A549 (cell line): ENCODE measurements around the gene PPP1R3D. TPM values are rescaled to one million over a fixed set of nuclear protein-coding genes. Genes with fewer than 3 reads are reported as not detected.
A peak's percentile ranks its signal among the peaks of the same experiment; 100 is the strongest.
"Not testable (repeated sequence)": the region's sequence is repeated elsewhere in the genome, so short reads cannot be mapped to it uniquely, and the experiment has no call there.

ENCODE experiments used
- ATAC-seq, 2 experiments: fragments of 200-7000 bp in 1 of 2; fragments of >200 bp in 1 of 2; cut with Nextera tagmentation in 1 of 2; cut with Tn5 transposase in 1 of 2; 3 replicates each; pipeline versions ENCODE4 v1.8.0 to v1.9.1; 2018 to 2020; ENCODE audit warnings: mild to moderate bottlenecking in 1 of 2, moderate library complexity in 1 of 2
- CTCF ChIA-PET: fragments of 300-600 bp; sonication (Branson Sonifier 250); formaldehyde crosslinking; extraction: SDS; loops from one replicate; lab custom pipeline; 2021; ENCODE audit warnings: antibody characterized with exemption, inconsistent platforms; lab: Yijun Ruan, JAX
- POLR2A ChIA-PET: fragments of 350-600 bp; formaldehyde crosslinking; extraction: SDS; loops from one replicate; lab custom pipeline; 2021; ENCODE audit warnings: antibody characterized with exemption, inconsistent platforms; lab: Yijun Ruan, JAX
- DNase-seq, 2 experiments: peaks; one replicate each; pipeline versions ENCODE4 v3.0.0 to v3.0.0-alpha.2; 2011 to 2016; ENCODE audit warnings: low read depth in 1 of 2, low spot score in 1 of 2
- FAIRE-seq: peaks from 2 replicates; lab custom pipeline; 2011; peaks lifted over from hg19 to GRCh38; lab: Jason Lieb, UNC
- H3K27ac ChIP-seq, 2 experiments: fragments of >200 bp; sonication (Bioruptor Twin); formaldehyde crosslinking; 3 replicates each; pipeline ENCODE4 v1.5.1; 2016 to 2017
- H3K4me1 ChIP-seq: fragments of >200 bp; sonication (Bioruptor Twin); formaldehyde crosslinking; 3 replicates; pipeline ENCODE4 v1.6.1; 2016
- H3K4me2 ChIP-seq: fragments of >200 bp; sonication (Bioruptor Twin); formaldehyde crosslinking; 3 replicates; pipeline ENCODE4 v1.6.1; 2016
- H3K4me3 ChIP-seq: fragments of >200 bp; sonication (Bioruptor Twin); formaldehyde crosslinking; 3 replicates; pipeline ENCODE4 v1.5.1; 2016
- H3K9me3 ChIP-seq: fragments of >200 bp; sonication (Bioruptor Twin); formaldehyde crosslinking; 3 replicates; pipeline ENCODE4 v1.6.1; 2016
- CBX8 ChIP-seq: fragments of 200-600 bp; sonication (generic); IDR thresholded peaks from 2 replicates; pipeline ENCODE4 v1.6.1; 2016
- GATA3 ChIP-seq: IDR thresholded peaks from 2 replicates; pipeline ENCODE4 v1.6.1; 2012; ENCODE audit warnings: borderline replicate concordance
- MAFK ChIP-seq: fragments of 450-650 bp; IDR thresholded peaks from 2 replicates; pipeline ENCODE4 v1.6.1; 2014; ENCODE audit not compliant: partially characterized antibody
- ZFP36 ChIP-seq: fragments of 450-650 bp; IDR thresholded peaks from 2 replicates; pipeline ENCODE4 v1.6.1; 2014; ENCODE audit warnings: borderline replicate concordance; ENCODE audit not compliant: partially characterized antibody
- WGBS: methylation state at CpG from one replicate; pipeline ENCODE4 v1.1.6; 2017; ENCODE audit errors: missing lambda C conversion rate; 5-methylcytosine and 5-hydroxymethylcytosine counted together
- polyA plus RNA-seq, 4 experiments: library from polyadenylated mRNA; depleted of rRNA in 3 of 4; stranded (reverse); fragments of >200 nt; fragmentation: RNase III in 1 of 4; extraction: RNeasy Plus Mini Kit Qiagen cat#74134 plus additional on column Dnase treatment in 1 of 4; gene quantifications; 2 replicates in 3 of 4; 3 replicates in 1 of 4; pipeline ENCODE4 v1.2.3, GENCODE V29; 2011 to 2017

Gene PPP1R3D
- polyA plus RNA-seq, 2 of the 4 experiments (the other 2 are of a cell fraction): 2.7 to 3.9 TPM

DNA sequence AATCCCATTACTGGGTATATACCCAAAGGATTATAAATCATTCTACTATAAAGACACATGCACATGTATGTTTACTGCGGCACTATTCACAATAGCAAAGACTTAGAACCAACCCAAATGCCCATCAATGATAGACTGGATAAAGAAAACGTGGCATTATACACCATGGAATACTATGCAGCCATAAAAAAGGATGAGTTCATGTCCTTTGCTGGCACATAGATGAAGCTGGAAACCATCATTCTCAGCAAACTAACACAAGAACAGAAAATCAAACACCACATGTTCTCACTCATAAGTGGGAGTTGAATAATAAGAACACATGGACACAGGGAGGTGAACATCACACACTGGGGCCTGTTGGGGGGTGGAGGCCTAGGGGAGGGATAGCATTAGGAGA is 50.1 kb downstream of the PPP1R3D start:
- H3K4me3 ChIP-seq, DNase-seq, POLR2A ChIA-PET, CTCF ChIA-PET, H3K4me2 ChIP-seq, H3K27ac ChIP-seq, FAIRE-seq, H3K4me1 ChIP-seq, ATAC-seq, H3K9me3 ChIP-seq: not testable (repeated sequence)
- WGBS: 34% methylated on average over 2 of the region's 2 CpGs

DNA sequence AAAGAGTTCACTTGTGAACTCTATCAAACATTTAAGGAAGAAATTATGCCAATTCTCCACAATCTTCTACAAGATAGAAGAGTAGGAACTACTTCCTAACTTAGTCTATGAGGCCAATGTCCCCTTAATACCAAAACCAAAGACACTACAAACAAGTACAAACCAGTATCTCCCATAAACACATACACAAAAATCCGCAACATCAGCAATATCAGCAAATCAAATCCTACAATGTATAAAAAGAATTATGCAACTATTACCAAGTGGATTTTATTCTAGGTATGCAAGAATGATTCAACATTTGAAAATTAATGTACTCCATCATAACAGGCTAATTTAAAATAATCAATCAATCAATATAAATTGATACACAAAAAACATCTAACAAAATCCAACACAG is 52.1 kb downstream of the PPP1R3D start:
- DNase-seq: no peak
- no peak overlapping the region for H3K4me3 ChIP-seq
- H3K4me1 ChIP-seq: no peaks in the 10 kb centered on the region
- 84% methylated on average over 1 of the region's 1 CpG for WGBS
- no peak overlapping the region for H3K27ac ChIP-seq
- CTCF ChIA-PET: no interaction called here
- no peak for TF ChIP-seq GATA3
- TF ChIP-seq ZFP36: no peak
- TF ChIP-seq CBX8: no peak
- TF ChIP-seq MAFK: peak; percentile 98
- no peaks in the 10 kb centered on the region for H3K9me3 ChIP-seq
- no peak overlapping the region for H3K4me2 ChIP-seq
- FAIRE-seq: no peak
- ATAC-seq: no peak
- POLR2A ChIA-PET: no interaction called here

Other genes starting within 250 kb of the PPP1R3D start
- gene SYCP2, start 6.7 kb downstream of the PPP1R3D start, polyA plus RNA-seq (2011; rRNA removed): 1.3 and 2.1 TPM in 2 replicates
- 0.50 to 0.84 TPM (median 0.52 TPM) in 3 replicates for gene SYCP2, start 6.7 kb downstream of the PPP1R3D start, polyA plus RNA-seq (2017; fragmentation: RNase III; extraction: RNeasy Plus Mini Kit Qiagen cat#74134 plus additional on column Dnase treatment)
- 11.6 and 12.3 TPM in 2 replicates for gene FAM217B, start 84 bp upstream of the PPP1R3D start, polyA plus RNA-seq (2011; rRNA removed)
- gene FAM217B, start 84 bp upstream of the PPP1R3D start, polyA plus RNA-seq (2017; fragmentation: RNase III; extraction: RNeasy Plus Mini Kit Qiagen cat#74134 plus additional on column Dnase treatment): 6.1 to 6.3 TPM (median 6.2 TPM) in 3 replicates
- gene CDH26, start 18.1 kb upstream of the PPP1R3D start, polyA plus RNA-seq (2011; rRNA removed): 0.33 and 0.57 TPM in 2 replicates
- 0.16 to 0.28 TPM (median 0.27 TPM) in 3 replicates for gene CDH26, start 18.1 kb upstream of the PPP1R3D start, polyA plus RNA-seq (2017; fragmentation: RNase III; extraction: RNeasy Plus Mini Kit Qiagen cat#74134 plus additional on column Dnase treatment)